GM12878 (cell line): ENCODE data around the gene EVI5L. TPM values are rescaled to one million over a fixed set of nuclear protein-coding genes. Genes with fewer than 3 reads are reported as not detected.

ENCODE experiments used
- ATAC-seq: fragments of 200-7000 bp; cut with Tn5 transposase; 3 replicates; pipeline ENCODE4 v1.9.1; 2020; ENCODE audit warnings: mild to moderate bottlenecking, moderate library complexity
- BruUV-seq: library from RNA; stranded (reverse); fragments of 400-500 nt; replicated peaks from 2 replicates; lab custom pipeline; 2021; lab: Mats Ljungman, UMichigan
- CTCF ChIA-PET: fragments of 300-600 bp; sonication (Branson Sonifier 250); formaldehyde crosslinking; extraction: SDS; loops from one replicate; lab custom pipeline; 2021; ENCODE audit warnings: inconsistent platforms; lab: Yijun Ruan, JAX
- POLR2A ChIA-PET: fragments of 350-600 bp; formaldehyde crosslinking; extraction: SDS; loops from one replicate; lab custom pipeline; 2021; ENCODE audit warnings: inconsistent platforms; lab: Charles Lee
- RAD21 ChIA-PET: fragments of 300-600 bp; sonication (Branson Sonifier 250); formaldehyde crosslinking; loops from one replicate; lab custom pipeline; 2023; ENCODE audit warnings: antibody characterized with exemption; ENCODE audit not compliant: unreplicated experiment; lab: Charles Lee
- SMC1A ChIA-PET: fragments of 300-600 bp; sonication (Branson Sonifier 250); formaldehyde crosslinking; loops from one replicate; lab custom pipeline; 2023; ENCODE audit not compliant: unreplicated experiment, uncharacterized antibody; lab: Charles Lee
- DNase-seq: peaks from one replicate; pipeline ENCODE4 v3.0.0-alpha.2; 2011; ENCODE audit warnings: low read depth, low spot score
- FAIRE-seq: peaks from 3 replicates; lab custom pipeline; 2011; peaks lifted over from hg19 to GRCh38; lab: Jason Lieb, UNC
- H2AFZ ChIP-seq: 2 replicates; pipeline ENCODE4 v1.6.0; 2011; ENCODE audit warnings: low read depth, low read length, control low read depth; ENCODE audit not compliant: control insufficient read depth
- H3K27ac ChIP-seq: 2 replicates; pipeline ENCODE4 v1.5.1; 2011; ENCODE audit warnings: control low read depth; ENCODE audit not compliant: control insufficient read depth, insufficient read depth
- H3K27me3 ChIP-seq, 2 experiments: replicated peaks in 1 of 2; 2 replicates each; pipeline versions ENCODE4 v1.6.0 to v1.6.1; 2011; ENCODE audit warnings: low read length in 1 of 2; ENCODE audit not compliant: control insufficient read depth in 2 of 2, insufficient read depth in 2 of 2
- H3K36me3 ChIP-seq, 2 experiments: 2 replicates each; pipeline ENCODE4 v1.5.1; 2011; ENCODE audit warnings: low read length in 1 of 2; ENCODE audit not compliant: control insufficient read depth in 2 of 2, insufficient read depth in 2 of 2
- H3K4me1 ChIP-seq: 2 replicates; pipeline ENCODE4 v1.6.1; 2011; ENCODE audit warnings: mild to moderate bottlenecking, low read length, moderate library complexity, mixed read lengths; ENCODE audit not compliant: control insufficient read depth, insufficient read depth
- H3K4me2 ChIP-seq: 2 replicates; pipeline ENCODE4 v1.6.0; 2011; ENCODE audit warnings: control low read depth; ENCODE audit not compliant: control insufficient read depth, insufficient read depth
- H3K4me3 ChIP-seq: fragments of 200-600 bp; sonication (generic); 2 replicates; pipeline ENCODE4 v1.5.1; 2016
- H3K79me2 ChIP-seq: 2 replicates; pipeline ENCODE4 v1.6.0; 2011; ENCODE audit warnings: low read length; ENCODE audit not compliant: control insufficient read depth, insufficient read depth
- H3K9ac ChIP-seq: 2 replicates; pipeline ENCODE4 v1.8.0; 2011; ENCODE audit warnings: low read length, control low read depth, mixed read lengths; ENCODE audit not compliant: control insufficient read depth, insufficient read depth
- H3K9me3 ChIP-seq: replicated peaks from 3 replicates; pipeline ENCODE4 v1.5.1; 2011; ENCODE audit warnings: mild to moderate bottlenecking, low read length; ENCODE audit not compliant: control insufficient read depth, insufficient read depth
- H4K20me1 ChIP-seq: 2 replicates; pipeline ENCODE4 v1.6.0; 2011; ENCODE audit not compliant: control insufficient read depth, insufficient read depth
- CEBPB ChIP-seq, 2 experiments: fragments of 150-350 bp in 1 of 2; IDR thresholded peaks; 2 replicates each; pipeline ENCODE4 v1.6.1; 2012 to 2014; ENCODE audit warnings: low read depth in 2 of 2, low read length in 2 of 2, borderline replicate concordance in 1 of 2, inconsistent platforms in 1 of 2
- LARP7 ChIP-seq: fragments of 450-650 bp; IDR thresholded peaks from 2 replicates; pipeline ENCODE4 v1.6.1; 2017; ENCODE audit warnings: mild to moderate bottlenecking
- NFIC ChIP-seq: IDR thresholded peaks from 2 replicates; pipeline ENCODE4 v1.6.1; 2012; ENCODE audit warnings: low read depth, mild to moderate bottlenecking, inconsistent platforms, low read length, moderate library complexity
- SIN3A ChIP-seq: IDR thresholded peaks from 2 replicates; pipeline ENCODE4 v1.6.1; 2012; ENCODE audit warnings: low read depth, low read length, improper control_type of control experiment
- ZNF207 ChIP-seq: fragments of 450-650 bp; IDR thresholded peaks from 2 replicates; pipeline ENCODE4 v1.6.1; 2014; ENCODE audit warnings: antibody characterized with exemption, mild to moderate bottlenecking, borderline replicate concordance
- ZNF274 ChIP-seq: IDR thresholded peaks from one replicate; pipeline ENCODE4 v1.8.0; 2011; ENCODE audit not compliant: insufficient read length, insufficient read depth
- WGBS: methylation state at CpG from one replicate; pipeline ENCODE4 v1.1.6; 2016; ENCODE audit warnings: low lambda C conversion rate; ENCODE audit not compliant: insufficient replicate concordance, insufficient coverage; ENCODE audit errors: missing lambda C conversion rate; 5-methylcytosine and 5-hydroxymethylcytosine counted together
- in situ Hi-C: fragments of 300-500 bp; cut with MboI; formaldehyde crosslinking; loops from 9 replicates; pipeline ENCODE4 v1.14.3; 2018; ENCODE audit warnings: mixed read lengths
- intact Hi-C: fragments of 100-400 bp; cut with micrococcal nuclease; formaldehyde crosslinking; loops from one replicate; pipeline ENCODE4 v1.14.2; 2022; ENCODE audit not compliant: unreplicated experiment
- polyA plus RNA-seq, 11 experiments: library from polyadenylated mRNA; depleted of rRNA in 4 of 11; unstranded in 6 of 11; stranded (reverse) in 5 of 11; fragments of >200 nt; fragmentation: Nextera tagmentation in 4 of 11; fragmentation: Illumina TruSeq in 1 of 11; extraction: Ambion mirVana in 4 of 11; extraction: Trizol in 1 of 11; gene quantifications; 1 replicate in 1 of 11; 2 replicates in 10 of 11; pipeline versions ENCODE4 v1.2.1 to v1.2.3, GENCODE V29; 2011 to 2016; ENCODE audit warnings: inconsistent platforms in 2 of 11, missing spikeins in 2 of 11, low read depth in 1 of 11
- total RNA-seq, 4 experiments: library from RNA; depleted of rRNA in 3 of 4; stranded (reverse); fragments of >200 nt in 3 of 4; fragmentation: Illumina TruSeq in 1 of 4; extraction: Trizol in 1 of 4; gene quantifications; 2 replicates each; pipeline versions ENCODE4 v1.2.1 to v1.2.3, GENCODE V29; 2013 to 2021
- TF ChIP-seq, protein P1 (sequence below): IDR thresholded peaks from 2 replicates; pipeline ENCODE4 v1.6.1; 2012; ENCODE audit warnings: low read depth, low read length, improper control_type of control experiment
- TF ChIP-seq, protein P2 (sequence below): fragments of 450-650 bp; conservative IDR thresholded peaks from 2 replicates; pipeline ENCODE4 v1.6.1; 2017; ENCODE audit warnings: mild to moderate bottlenecking, moderate library complexity

The EVI5L gene
- total and polyA plus RNA-seq, 10 of the 15 experiments (the other 5 are each of a cell fraction or from before 2014, with no cell fraction given): 0.23 to 13.8 (median 5.0) TPM

DNA sequence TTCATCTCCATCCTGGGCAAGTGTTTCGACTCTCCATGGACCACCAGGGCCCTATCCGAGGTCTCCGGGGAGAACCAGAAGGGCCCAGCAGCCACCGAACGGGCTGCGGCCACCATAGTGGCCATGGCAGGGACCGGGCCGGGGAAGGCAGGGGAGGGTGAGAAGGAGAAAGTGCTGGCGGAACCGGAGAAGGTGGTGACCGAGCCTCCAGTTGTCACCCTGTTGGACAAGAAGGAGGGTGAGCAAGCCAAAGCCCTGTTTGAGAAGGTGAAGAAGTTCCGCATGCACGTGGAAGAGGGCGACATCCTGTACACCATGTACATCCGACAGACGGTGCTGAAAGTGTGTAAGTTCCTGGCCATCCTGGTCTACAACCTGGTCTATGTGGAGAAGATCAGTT lies 68.9 kb downstream of the EVI5L start:
- ChIA-PET SMC1A (no interaction called here), RAD21 (interaction anchor here (1.0 kb wide), 1 partner anchor 331 kb away, joined by 3 read pairs; no protein-coding TSS in a partner anchor), CTCF (interaction anchor here (1.3 kb wide), 1 partner anchor 30 kb away, joined by 3 read pairs; no protein-coding TSS in a partner anchor), POLR2A (no interaction called here)
- intact Hi-C loops: no loop called here
- Histone ChIP-seq H3K9me3 (no peaks in the 10 kb centered on the region), H3K27me3 (no peaks in the 10 kb centered on the region), H2AFZ (no peak overlapping the region), H4K20me1 (no peaks in the 10 kb centered on the region), H3K4me1 (peaks cover 6% of the 10 kb centered on the region), H3K79me2 (peaks cover 7% of the 10 kb centered on the region), H3K27ac (no peak overlapping the region), H3K36me3 (no peaks in the 10 kb centered on the region), H3K4me3 (no peak overlapping the region), H3K4me2 (no peak overlapping the region), H3K9ac (no peak overlapping the region)
- BruUV-seq: no TSS peak
- WGBS: 75% methylated on average over 16 of the region's 16 CpGs
- DNase-seq (no peak), ATAC-seq (no peak), FAIRE-seq (no peak)
- no peak for TF ChIP-seq NFIC
- TF ChIP-seq, protein P1, sequence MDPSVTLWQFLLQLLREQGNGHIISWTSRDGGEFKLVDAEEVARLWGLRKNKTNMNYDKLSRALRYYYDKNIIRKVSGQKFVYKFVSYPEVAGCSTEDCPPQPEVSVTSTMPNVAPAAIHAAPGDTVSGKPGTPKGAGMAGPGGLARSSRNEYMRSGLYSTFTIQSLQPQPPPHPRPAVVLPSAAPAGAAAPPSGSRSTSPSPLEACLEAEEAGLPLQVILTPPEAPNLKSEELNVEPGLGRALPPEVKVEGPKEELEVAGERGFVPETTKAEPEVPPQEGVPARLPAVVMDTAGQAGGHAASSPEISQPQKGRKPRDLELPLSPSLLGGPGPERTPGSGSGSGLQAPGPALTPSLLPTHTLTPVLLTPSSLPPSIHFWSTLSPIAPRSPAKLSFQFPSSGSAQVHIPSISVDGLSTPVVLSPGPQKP: no peak
- TF ChIP-seq ZNF274: no peak
- TF ChIP-seq ZNF207: no peak
- TF ChIP-seq, protein P2, sequence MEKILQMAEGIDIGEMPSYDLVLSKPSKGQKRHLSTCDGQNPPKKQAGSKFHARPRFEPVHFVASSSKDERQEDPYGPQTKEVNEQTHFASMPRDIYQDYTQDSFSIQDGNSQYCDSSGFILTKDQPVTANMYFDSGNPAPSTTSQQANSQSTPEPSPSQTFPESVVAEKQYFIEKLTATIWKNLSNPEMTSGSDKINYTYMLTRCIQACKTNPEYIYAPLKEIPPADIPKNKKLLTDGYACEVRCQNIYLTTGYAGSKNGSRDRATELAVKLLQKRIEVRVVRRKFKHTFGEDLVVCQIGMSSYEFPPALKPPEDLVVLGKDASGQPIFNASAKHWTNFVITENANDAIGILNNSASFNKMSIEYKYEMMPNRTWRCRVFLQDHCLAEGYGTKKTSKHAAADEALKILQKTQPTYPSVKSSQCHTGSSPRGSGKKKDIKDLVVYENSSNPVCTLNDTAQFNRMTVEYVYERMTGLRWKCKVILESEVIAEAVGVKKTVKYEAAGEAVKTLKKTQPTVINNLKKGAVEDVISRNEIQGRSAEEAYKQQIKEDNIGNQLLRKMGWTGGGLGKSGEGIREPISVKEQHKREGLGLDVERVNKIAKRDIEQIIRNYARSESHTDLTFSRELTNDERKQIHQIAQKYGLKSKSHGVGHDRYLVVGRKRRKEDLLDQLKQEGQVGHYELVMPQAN: no peak
- TF ChIP-seq CEBPB (IDR thresholded peaks at IDR 0.05; ENCODE audit: borderline replicate concordance in 1 of 2, low read depth in 2 of 2, low read length in 2 of 2): no peak
- no peak for TF ChIP-seq LARP7
- TF ChIP-seq SIN3A: no peak
- in situ Hi-C loops: no loop called here
